Adrenal gland (tissue), 5 donors: ENCODE measurements around the gene PRMT2.

ENCODE experiments used
- CTCF ChIP-seq, 6 experiments: fragments of 450-650 bp in 4 of 6; fragments of 200-600 bp in 2 of 6; sonication (generic) in 1 of 6; IDR thresholded peaks; 1 replicate in 5 of 6; 2 replicates in 1 of 6; pipeline versions ENCODE4 v1.5.1 to v1.8.0; 2016 to 2021; ENCODE audit warnings: antibody characterized with exemption in 6 of 6, mild to moderate bottlenecking in 2 of 6, moderate library complexity in 1 of 6
- POLR2A ChIP-seq, 2 donors: fragments of 450-650 bp; IDR thresholded peaks; one replicate each; pipeline ENCODE4 v1.6.1; 2017; ENCODE audit warnings: antibody characterized with exemption in 2 of 2, mild to moderate bottlenecking in 2 of 2, moderate library complexity in 1 of 2
- donor health status: DM: no; HTN: no; CAD: no.

DNA sequence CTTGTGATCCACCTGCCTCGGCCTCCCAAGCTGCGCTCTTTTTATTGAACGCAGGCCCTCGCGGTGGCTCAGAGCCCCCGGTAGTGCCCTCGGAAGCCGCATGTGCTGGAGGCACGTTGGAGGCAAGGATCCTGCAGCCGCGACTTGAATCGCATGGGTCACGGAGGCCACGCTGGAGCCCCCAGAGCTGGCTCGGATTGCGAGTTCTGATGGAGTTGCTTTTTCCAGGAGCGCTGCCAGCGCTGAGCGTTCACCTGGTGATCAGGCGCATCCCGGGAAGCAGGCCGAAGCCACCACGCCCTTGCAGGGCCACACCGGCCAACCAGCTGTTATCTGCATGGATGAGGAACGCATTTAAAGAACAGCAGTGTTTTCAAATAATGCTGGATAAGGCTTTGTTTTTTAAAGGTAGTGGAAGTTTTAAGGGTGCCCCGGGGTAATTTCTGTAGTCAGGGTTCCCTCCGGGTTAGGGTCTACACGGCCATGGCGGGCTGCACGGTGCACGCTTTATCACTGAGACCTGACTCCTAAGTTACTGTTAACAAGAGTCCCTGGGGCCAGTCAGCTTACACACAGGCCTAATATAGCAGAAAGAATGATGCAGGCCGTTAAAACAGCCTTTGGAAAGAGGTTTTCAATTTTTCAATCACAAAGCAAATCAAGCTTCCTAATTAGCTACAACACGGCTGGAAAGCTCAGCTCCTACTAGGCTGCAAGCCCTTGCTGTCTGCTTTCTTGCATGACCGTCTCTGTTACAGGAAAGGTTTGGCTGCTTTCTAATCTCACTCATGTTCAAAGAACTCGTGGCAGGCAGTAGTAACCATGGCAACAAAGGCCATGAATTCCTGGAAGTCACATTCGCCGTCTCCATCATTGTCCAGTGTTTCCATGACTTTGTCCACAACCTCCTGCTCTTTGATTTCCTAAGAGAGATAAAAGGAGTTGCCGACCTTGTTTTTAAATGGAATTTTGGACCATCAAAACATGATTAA is 36.6 kb upstream of the PRMT2 start:
- TF ChIP-seq CTCF (IDR thresholded peaks at IDR 0.05) (no peak), POLR2A (IDR thresholded peaks at IDR 0.05) (no peak)
